Calu3 (cell line): ENCODE data around the gene ABCA13. TPM values are rescaled to one million over a fixed set of nuclear protein-coding genes. Genes with fewer than 3 reads are reported as not detected.

Experiments used
- BruUV-seq: library from RNA; stranded (reverse); fragments of 400-500 nt; replicated peaks from 2 replicates; lab custom pipeline; 2021; lab: Mats Ljungman, UMichigan
- CTCF ChIA-PET: fragments of 300-600 bp; sonication (Branson Sonifier 250); formaldehyde crosslinking; loops from one replicate; lab custom pipeline; 2022; ENCODE audit warnings: antibody characterized with exemption; lab: Charles Lee
- DNase-seq: peaks from one replicate; pipeline ENCODE4 v3.0.0; 2022
- H3K27ac Mint-ChIP-seq: one replicate; pipeline ENCODE4 v1.8.0; 2022; ENCODE audit warnings: mixed read lengths; ENCODE audit not compliant: unreplicated experiment
- H3K27me3 Mint-ChIP-seq: one replicate; pipeline ENCODE4 v1.8.0; 2022; ENCODE audit warnings: mixed read lengths; ENCODE audit not compliant: unreplicated experiment
- H3K36me3 Mint-ChIP-seq: one replicate; pipeline ENCODE4 v1.8.0; 2022; ENCODE audit warnings: mild to moderate bottlenecking, moderate library complexity, mixed read lengths; ENCODE audit not compliant: insufficient read depth, unreplicated experiment
- H3K4me1 Mint-ChIP-seq: one replicate; pipeline ENCODE4 v1.8.0; 2022; ENCODE audit warnings: mild to moderate bottlenecking, low read depth, mixed read lengths; ENCODE audit not compliant: unreplicated experiment
- H3K4me3 Mint-ChIP-seq: one replicate; pipeline ENCODE4 v1.8.0; 2022; ENCODE audit warnings: mild to moderate bottlenecking, low read depth, moderate library complexity, mixed read lengths; ENCODE audit not compliant: unreplicated experiment
- H3K9me3 Mint-ChIP-seq: one replicate; pipeline ENCODE4 v1.8.0; 2022; ENCODE audit warnings: low read depth, mixed read lengths; ENCODE audit not compliant: unreplicated experiment
- intact Hi-C: fragments of 100-400 bp; cut with micrococcal nuclease; formaldehyde crosslinking; loops from one replicate; pipeline ENCODE4 v1.10.0; 2022; ENCODE audit not compliant: unreplicated experiment
- total RNA-seq: library from RNA; stranded (reverse); gene quantifications from 2 replicates; pipeline ENCODE4 v1.2.3, GENCODE V29; 2022
- TF ChIP-seq, protein P1 (sequence below): fragments of 200-600 bp; IDR thresholded peaks from one replicate; pipeline ENCODE4 v1.8.0; 2022; ENCODE audit warnings: antibody characterized with exemption; ENCODE audit not compliant: unreplicated experiment

The ABCA13 gene
- total RNA-seq, 1 experiment from 2014 or later = 12.1 TPM

DNA sequence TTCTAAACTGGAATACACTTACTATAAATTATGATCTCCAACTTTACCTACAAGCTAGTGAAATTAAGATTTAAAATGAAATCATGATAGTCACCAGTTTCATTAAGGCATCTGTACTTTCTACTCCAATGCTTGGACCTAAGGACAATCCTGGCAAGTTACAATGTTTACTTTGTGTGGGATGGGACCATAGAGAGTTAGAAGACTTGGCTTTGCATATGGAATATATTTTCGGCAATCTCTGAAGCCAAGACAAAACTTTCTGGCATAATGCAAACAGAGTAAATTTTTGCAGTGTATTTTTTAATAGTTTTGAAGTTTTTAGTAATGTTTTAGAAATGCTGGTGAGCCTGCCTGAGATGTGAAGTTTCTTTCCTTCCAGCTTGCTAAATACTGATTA is 248.9 kb downstream of the ABCA13 start:
- TF ChIP-seq, protein P1, sequence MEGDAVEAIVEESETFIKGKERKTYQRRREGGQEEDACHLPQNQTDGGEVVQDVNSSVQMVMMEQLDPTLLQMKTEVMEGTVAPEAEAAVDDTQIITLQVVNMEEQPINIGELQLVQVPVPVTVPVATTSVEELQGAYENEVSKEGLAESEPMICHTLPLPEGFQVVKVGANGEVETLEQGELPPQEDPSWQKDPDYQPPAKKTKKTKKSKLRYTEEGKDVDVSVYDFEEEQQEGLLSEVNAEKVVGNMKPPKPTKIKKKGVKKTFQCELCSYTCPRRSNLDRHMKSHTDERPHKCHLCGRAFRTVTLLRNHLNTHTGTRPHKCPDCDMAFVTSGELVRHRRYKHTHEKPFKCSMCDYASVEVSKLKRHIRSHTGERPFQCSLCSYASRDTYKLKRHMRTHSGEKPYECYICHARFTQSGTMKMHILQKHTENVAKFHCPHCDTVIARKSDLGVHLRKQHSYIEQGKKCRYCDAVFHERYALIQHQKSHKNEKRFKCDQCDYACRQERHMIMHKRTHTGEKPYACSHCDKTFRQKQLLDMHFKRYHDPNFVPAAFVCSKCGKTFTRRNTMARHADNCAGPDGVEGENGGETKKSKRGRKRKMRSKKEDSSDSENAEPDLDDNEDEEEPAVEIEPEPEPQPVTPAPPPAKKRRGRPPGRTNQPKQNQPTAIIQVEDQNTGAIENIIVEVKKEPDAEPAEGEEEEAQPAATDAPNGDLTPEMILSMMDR = no peak
- Mint-ChIP-seq H3K4me3 (no peak overlapping the region), H3K9me3 (no peaks in the 10 kb centered on the region), H3K27ac (no peak overlapping the region), H3K27me3 (no peaks in the 10 kb centered on the region), H3K36me3 (no peaks in the 10 kb centered on the region), H3K4me1 (no peaks in the 10 kb centered on the region)
- no peak for DNase-seq
- intact Hi-C loops = loop anchor here (10.0 kb wide), 1 partner anchor 1435 kb away; no protein-coding TSS in a partner anchor
- no TSS peak for BruUV-seq
- CTCF ChIA-PET = no interaction called here

DNA sequence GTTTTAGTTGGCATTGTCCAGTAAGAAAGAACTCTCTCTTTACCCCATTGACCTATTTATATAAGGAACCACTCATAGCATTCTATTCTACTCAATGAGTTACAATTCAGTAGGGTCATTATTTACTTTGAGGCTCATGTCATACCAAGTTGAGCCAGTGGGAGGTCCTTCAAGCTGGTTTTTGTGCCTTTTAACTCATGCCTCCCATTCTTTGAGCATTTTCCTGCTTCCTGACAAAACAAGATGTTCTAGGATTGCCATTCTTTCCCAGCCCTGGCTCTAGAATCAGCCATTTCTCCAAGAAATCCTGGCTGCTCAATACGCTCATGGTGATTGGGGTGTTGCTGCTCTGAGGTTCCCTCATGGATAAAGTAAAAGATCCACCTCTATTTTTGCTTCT is 250.1 kb downstream of the ABCA13 start:
- BruUV-seq = no TSS peak
- H3K27ac Mint-ChIP-seq = no peak overlapping the region
- DNase-seq = no peak
- TF ChIP-seq, protein P1 = no peak
- intact Hi-C loops = loop anchor here (10.0 kb wide), 1 partner anchor 1433 kb away; no protein-coding TSS in a partner anchor
- no peaks in the 10 kb centered on the region for H3K36me3 Mint-ChIP-seq
- no peaks in the 10 kb centered on the region for H3K27me3 Mint-ChIP-seq
- H3K4me3 Mint-ChIP-seq = no peak overlapping the region
- peaks cover 3% of the 10 kb centered on the region for H3K4me1 Mint-ChIP-seq
- CTCF ChIA-PET = no interaction called here
- H3K9me3 Mint-ChIP-seq = no peaks in the 10 kb centered on the region

DNA sequence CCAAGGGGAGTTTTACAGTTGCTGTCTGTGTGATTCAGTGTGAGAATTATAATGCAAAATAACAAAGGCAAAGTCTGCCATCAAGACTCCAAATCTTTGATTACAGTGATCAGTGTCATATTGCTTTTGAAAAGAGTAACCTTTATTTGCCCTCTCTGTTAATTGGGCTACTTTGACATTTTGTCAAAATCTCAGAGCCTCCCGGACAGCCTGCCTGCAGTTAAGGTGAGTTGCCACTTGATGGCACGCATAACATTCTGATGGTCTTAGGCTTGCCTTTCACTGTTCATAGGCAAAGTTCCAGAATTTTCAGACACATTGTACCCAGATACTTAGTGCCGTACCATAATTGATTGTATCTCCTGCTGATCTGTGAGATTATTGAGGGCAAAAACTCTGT is 253.5 kb downstream of the ABCA13 start:
- H3K27ac Mint-ChIP-seq = no peak overlapping the region
- DNase-seq = peak; percentile 40
- TF ChIP-seq, protein P1 = peak; percentile 63
- no peaks in the 10 kb centered on the region for H3K36me3 Mint-ChIP-seq
- no TSS peak for BruUV-seq
- no peaks in the 10 kb centered on the region for H3K9me3 Mint-ChIP-seq
- intact Hi-C loops = loop anchor here (1.0 to 10.0 kb wide), 3 partner anchors 451 to 1430 kb away; no protein-coding TSS in a partner anchor
- peaks cover 21% of the 10 kb centered on the region for H3K4me1 Mint-ChIP-seq
- H3K4me3 Mint-ChIP-seq = no peak overlapping the region
- CTCF ChIA-PET = no interaction called here
- no peaks in the 10 kb centered on the region for H3K27me3 Mint-ChIP-seq

DNA sequence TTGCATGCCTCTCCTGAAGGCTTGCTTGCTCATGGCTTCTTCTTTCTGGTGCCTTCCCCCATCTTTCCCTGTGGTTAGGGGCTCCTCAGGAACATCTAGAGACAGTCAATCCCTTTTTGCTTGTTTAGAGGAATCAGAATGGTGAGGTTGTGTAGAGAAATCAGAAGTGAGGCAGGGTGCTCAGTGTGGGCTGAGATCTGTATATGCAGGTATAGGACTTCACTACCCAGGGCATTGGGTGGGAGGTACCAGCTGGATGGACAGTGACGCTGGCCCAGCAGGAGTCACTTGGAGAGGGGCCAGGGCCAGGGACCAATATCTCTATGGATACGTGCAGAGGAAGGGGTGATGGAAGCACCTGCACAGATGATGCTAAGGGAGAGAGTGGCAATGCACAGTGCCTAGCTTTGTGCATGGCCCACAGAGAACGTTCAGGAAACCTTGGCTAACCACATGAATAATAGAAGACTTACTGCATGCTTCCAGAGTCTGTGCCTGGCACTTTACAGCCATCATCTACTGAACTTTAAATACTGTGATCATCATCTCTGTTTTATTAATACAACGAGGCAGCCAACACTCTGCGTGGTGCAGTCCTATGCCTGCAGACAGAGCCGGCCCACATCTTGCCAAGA is 255.2 kb downstream of the ABCA13 start:
- Mint-ChIP-seq H3K27ac (peak overlapping the region; percentile 26), H3K36me3 (no peaks in the 10 kb centered on the region), H3K4me3 (no peak overlapping the region), H3K4me1 (peaks cover 21% of the 10 kb centered on the region), H3K27me3 (no peaks in the 10 kb centered on the region), H3K9me3 (no peaks in the 10 kb centered on the region)
- DNase-seq = no peak
- BruUV-seq = no TSS peak
- CTCF ChIA-PET = no interaction called here
- TF ChIP-seq, protein P1 = no peak
- intact Hi-C loops = loop anchor here (10.0 kb wide), 1 partner anchor 1428 kb away; no protein-coding TSS in a partner anchor
